Heart left ventricle (tissue), 13 donors: ENCODE data around the gene OR51F2.

Experiments used
- CTCF ChIP-seq, 12 donors: fragments of 200-600 bp; sonication (generic) in 4 of 12; IDR thresholded peaks; one replicate each; pipeline versions ENCODE4 v1.5.0 to v1.8.0; 2018 to 2022; ENCODE audit warnings: antibody characterized with exemption in 12 of 12, mild to moderate bottlenecking in 5 of 12
- POLR2A ChIP-seq, 2 donors: fragments of 450-650 bp; IDR thresholded peaks; one replicate each; pipeline ENCODE4 v1.6.1; 2017; ENCODE audit warnings: antibody characterized with exemption in 2 of 2, mild to moderate bottlenecking in 2 of 2, moderate library complexity in 2 of 2
- donor health status: ischemic (EF 13 %, LVEDD 7.1; RV severe dilation, severe dysfunction).
- donor health status: DM: no; HTN: yes; CAD: no.
- donor health status: DM: no; HTN: no; CAD: no.
- donor health status: ischemic (EF 25% LVEDD 6.9; RV normal size, moderate dysfunction).
- donor health status: ischemic (EF 25% LVEDD 5.7; RV mildly dilated, moderate dysfunction).
- donor health status: ischemic (EF 35%, LVEDD 5.7; RV mildly dilated, moderate dysfunction).
- donor health status: nonischemic (EF 11% LVEDD 7.7; RV severe dilation, severe dysfunction).
- donor health status: DM: yes; HTN: yes; CAD: no.
- donor health status: PGD.
- donor health status: ischemic (EF 29% LVEDD 5.4; RV normal size, mild dysfunction).
- donor health status: nonischemic (EF 23%, LVEDD 6.1; RV moderate dilation, normal function).

DNA sequence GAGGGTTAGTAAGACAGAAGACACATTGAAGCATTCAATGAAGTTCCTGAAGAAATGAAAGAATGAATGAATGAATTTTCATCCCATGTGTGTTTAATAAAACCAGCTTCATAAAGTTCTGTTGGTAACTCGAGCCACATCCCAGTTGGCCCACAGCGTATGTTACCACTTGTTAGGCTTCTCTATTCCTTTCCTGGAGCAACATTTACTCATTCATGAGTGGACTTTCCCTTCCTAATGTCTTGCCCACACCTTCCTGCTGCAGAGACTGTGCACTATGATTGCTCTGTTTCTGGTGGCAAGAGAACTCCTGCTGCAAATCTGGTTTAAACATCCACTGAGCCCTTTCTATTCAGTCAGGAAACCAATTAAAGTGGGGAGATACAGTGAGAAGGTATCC is 23.9 kb upstream of the OR51F2 start:
- TF ChIP-seq CTCF (IDR thresholded peaks at IDR 0.05) (no peak), POLR2A (IDR thresholded peaks at IDR 0.05) (no peak)
